ENCODE data around the gene TMED10. TPM values are rescaled to one million over a fixed set of nuclear protein-coding genes. Genes with fewer than 3 reads are reported as not detected.

TMED10 gene
- polyA plus RNA-seq, 4 donors, result 232 to 293 (median 275) TPM

DNA sequence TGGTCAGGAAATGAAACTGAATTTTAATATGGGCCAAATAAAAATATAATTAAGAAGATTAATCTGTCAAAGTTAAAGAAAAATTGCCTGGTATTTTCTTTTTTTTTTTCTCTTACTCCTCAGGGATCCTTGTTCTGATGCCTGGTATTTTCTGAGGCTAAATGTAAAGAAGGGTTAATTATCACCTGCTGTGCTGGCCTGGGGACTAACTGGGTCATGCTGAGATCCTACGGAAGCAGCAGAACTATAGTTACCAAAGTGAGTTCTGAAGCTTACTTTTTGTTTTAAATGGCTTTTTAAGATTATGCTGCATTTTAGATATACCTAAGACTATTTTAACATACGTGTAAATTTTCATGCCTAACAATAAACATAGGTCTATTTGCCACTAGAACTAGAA, 83.7 kb downstream of the TMED10 start:
- DNase-seq (ENCODE audit: low read depth in 4 of 4, low spot score in 3 of 4), result no peak

DNA sequence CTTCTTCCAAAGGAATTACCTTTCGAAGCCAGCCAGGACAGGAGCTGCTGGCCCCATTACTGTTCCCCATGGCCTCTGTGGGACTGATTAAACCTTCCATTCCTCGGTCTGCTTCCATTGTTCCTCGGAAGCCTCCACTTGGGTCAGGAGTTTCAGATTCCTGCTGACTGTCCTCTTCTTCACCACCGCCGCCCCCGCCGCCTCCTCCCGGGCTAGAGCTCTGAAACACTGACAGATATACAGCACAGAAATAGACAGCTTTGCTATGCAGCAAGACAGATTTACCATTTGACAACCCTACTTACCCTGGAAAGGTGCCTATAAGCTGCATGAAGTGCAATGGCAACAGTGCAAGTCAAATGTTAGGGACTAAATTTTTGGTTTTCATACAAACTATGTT, 85.2 kb downstream of the TMED10 start:
- no peak for DNase-seq (ENCODE audit: low read depth in 4 of 4, low spot score in 3 of 4)

DNA sequence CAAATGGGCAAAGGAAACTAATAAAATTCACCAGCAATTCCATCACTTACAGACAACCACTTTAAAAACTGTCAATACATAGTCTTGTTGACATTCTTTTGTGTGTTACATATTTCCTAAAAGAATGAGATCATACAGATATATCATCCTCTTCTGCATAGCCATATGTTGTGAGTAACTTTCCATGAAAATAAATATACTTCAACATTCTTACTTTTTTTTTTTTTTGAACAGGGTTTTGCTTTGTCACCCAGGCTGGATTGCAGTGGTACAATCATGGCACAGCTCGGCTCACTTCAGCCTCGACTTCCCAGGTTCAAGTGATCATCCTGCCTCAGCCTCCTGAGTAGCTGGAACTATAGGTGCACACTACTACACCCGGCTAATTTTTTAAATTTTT, 86.1 kb downstream of the TMED10 start:
- no peak for DNase-seq (ENCODE audit: low read depth in 4 of 4, low spot score in 3 of 4)

DNA sequence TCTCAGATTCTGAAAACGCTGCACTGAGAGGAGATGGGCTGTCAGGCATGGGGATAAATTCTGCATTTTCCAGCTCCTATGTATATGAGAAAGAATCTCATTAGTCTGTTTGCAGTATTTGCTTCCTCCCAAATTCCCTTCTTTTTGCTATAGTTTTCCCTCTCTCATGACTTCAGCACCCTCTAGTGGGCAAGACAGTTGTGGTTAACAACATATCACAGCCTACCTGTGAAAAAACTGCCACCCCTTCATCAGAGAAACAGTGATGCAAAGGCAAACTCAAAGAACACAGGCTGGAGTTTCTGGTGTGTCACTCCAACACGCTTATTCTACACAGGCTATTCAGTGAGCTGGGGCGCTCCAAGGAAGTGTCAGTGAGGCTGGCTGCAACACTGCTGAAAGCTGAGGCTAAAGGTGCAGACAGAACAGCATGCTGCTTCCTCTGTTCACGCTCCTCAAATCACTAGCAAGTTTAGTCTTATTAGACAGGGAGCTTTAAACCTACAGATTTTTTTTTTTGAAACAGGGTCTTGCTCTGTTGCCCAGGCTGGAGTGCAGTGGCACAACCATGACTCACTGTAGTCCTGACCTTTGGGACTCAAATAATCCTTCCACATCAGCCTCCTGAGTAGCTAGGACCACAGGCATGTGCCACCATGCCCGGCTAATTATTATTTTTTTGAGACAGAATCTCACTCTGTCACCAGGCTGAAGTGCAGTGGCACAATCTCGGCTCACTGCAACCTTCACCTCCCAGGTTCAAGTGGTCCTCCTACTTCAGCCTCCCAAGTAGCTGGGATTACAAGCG, 87.6 kb downstream of the TMED10 start:
- DNase-seq (ENCODE audit: low read depth in 4 of 4, low spot score in 3 of 4), result peak in 1 of 4 donors; percentile 44

DNA sequence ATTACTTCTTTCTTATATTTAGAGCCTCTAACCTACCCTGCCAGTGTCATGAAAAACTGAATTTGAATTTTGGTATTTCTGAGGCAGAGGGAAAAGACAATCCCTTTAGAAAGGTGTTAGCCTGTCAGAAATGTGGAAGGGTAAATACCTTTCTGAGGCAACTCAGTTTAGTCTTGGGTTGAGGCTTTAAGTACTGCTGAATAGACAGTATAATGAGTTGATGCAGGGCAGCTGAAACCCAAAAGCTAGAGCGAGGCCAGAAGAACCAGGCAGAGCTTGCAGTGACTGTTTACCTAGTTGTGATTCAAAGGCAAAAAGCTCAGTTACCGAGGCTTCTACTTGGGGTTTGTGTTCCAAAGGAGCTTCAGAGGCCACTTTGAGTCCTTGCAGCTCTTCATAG, 88.3 kb downstream of the TMED10 start:
- no peak for DNase-seq (ENCODE audit: low read depth in 4 of 4, low spot score in 3 of 4)

DNA sequence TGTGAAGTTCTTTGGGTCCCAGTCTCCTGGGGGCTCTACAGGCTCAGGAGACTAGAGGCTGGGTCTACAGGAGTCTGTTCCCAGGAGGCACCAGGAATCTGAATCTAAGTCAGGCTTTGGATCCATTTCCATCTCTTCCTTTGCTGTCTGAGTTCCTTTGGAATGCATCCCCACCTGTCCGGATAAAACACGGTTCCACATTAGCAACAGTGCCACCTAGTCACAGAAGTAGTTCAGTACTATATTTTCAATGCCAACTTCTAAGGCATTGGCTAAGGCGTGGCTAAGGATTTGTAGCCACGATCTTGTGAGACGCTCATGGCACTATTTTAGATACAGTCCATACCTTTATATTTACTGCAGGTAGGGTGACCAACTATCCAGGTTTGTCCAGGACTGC, 91.9 kb downstream of the TMED10 start:
- DNase-seq (ENCODE audit: low read depth in 4 of 4, low spot score in 3 of 4), result no peak

DNA sequence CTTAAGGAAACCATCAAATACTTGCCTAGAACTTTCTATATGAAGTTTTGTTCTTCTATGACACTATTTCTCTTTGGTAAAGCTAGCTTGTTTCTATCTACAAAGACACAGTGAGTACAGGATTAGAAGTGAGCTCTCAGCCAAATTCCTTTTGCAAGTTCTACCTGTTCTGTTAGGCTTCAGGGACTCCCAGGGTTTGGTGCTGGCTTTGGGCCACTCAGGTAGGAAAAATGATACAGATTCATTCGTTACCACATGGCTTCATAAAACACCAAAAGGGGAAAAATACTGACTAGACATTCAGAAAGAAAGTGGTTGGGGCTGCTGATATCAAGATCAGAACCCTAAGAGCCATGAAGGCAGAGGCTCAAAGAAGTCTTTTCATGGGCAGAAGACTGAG, 93.1 kb downstream of the TMED10 start:
- DNase-seq (ENCODE audit: low read depth in 4 of 4, low spot score in 3 of 4), result no peak

DNA sequence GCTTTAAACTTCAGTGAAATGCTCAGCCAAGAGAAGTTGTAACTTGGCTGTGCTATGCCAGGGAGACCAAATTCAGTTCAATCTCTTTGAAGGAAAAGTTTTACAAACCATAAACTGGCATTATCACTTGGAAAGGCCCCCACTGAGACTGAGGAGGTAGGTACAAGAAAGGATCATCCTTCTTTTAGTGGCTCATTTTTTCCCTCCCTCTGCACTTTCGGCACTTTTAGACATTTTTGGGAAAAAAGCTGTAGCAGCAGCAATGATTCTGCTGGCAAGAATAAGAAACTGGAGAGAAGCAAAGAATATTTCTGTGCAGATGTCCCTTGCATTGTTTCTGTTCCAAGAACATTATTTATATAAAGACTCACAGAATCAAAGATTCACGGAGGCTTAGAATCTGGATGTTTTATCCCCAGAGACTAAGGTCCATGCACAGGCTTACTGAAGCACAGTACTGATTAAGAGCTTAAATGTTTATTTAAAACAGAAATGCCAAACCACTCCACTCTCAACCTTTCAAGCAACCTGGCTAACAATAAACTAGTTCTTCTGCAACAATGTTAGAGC, 94.7 kb downstream of the TMED10 start:
- no peak for DNase-seq (ENCODE audit: low read depth in 4 of 4, low spot score in 3 of 4)

Other genes starting within 250 kb of the TMED10 start
- 10 to 100 TPM in 1 of 4 donors, 1 to 10 TPM in 3; 5.7 to 12.5 (median 8.4) TPM for gene PGF, start 221.0 kb downstream of the TMED10 start, polyA plus RNA-seq (ENCODE audit: insufficient read length in 4 of 4)
- gene EIF2B2, start 173.7 kb downstream of the TMED10 start, polyA plus RNA-seq (ENCODE audit: insufficient read length in 4 of 4), result 10 to 100 TPM; 48.4 to 67.7 (median 61.4) TPM
- 10 to 100 TPM; 27.8 to 46.1 (median 37.1) TPM for gene MLH3, start 125.1 kb downstream of the TMED10 start, polyA plus RNA-seq (ENCODE audit: insufficient read length in 4 of 4)
- 10 to 100 TPM; 25.5 to 52.6 (median 33.8) TPM for gene ACYP1, start 112.6 kb downstream of the TMED10 start, polyA plus RNA-seq (ENCODE audit: insufficient read length in 4 of 4)
- gene ZC2HC1C, start 107.0 kb downstream of the TMED10 start, polyA plus RNA-seq (ENCODE audit: insufficient read length in 4 of 4), result 1 to 10 TPM; 1.7 to 9.5 (median 8.3) TPM
- 100 to 1,000 TPM; 117 to 141 (median 122) TPM for gene NEK9, start 49.6 kb downstream of the TMED10 start, polyA plus RNA-seq (ENCODE audit: insufficient read length in 4 of 4)
- gene FOS, start 102.2 kb upstream of the TMED10 start, polyA plus RNA-seq (ENCODE audit: insufficient read length in 4 of 4), result 1,000 to 10,000 TPM in 1 of 4 donors, 100 to 1,000 TPM in 1, 10 to 100 TPM in 2; 57.8 to 7,570 (median 105) TPM